ENCODE data around the gene PRAC2. TPM values are rescaled to one million over a fixed set of nuclear protein-coding genes. Genes with fewer than 3 reads are reported as not detected.

The PRAC2 gene
- total RNA-seq, 1 donor = not detected

GRCh38 chr17:48721009-48721402 is 2.0 kb upstream of the PRAC2 start:
- TF ChIP-seq CTCF (IDR thresholded peaks at IDR 0.05; ENCODE audit: extremely low read depth, low read depth, low read length) = no peak
- Histone ChIP-seq H3K9me3 (ENCODE audit: low read depth, low read length) (no peaks in the 10 kb centered on the region), H4K20me1 (ENCODE audit: insufficient read depth, low read length) (no peaks in the 10 kb centered on the region), H2AFZ (ENCODE audit: low read length) (no peak overlapping the region), H3K4me1 (ENCODE audit: insufficient read depth, low read length) (peaks cover 5% of the 10 kb centered on the region), H3K4me2 (ENCODE audit: insufficient read depth, low read length) (no peak overlapping the region), H3K4me3 (ENCODE audit: insufficient read depth, low read length) (no peak overlapping the region), H3K27me3 (ENCODE audit: insufficient read depth, low read length) (peaks cover 99% of the 10 kb centered on the region), H3K79me2 (ENCODE audit: insufficient read depth, low read length) (no peaks in the 10 kb centered on the region), H3K36me3 (ENCODE audit: insufficient read depth, low read length) (no peaks in the 10 kb centered on the region), H3K27ac (ENCODE audit: low read depth, low read length) (no peak overlapping the region)
- no peak for DNase-seq (ENCODE audit: insufficient read length, low spot score, missing footprints)

GRCh38 chr17:48722201-48722907 is 631 bp upstream of the PRAC2 start, which contains the start of gene PRAC1:
Gene PRAC1, minus strand, starts transcription at chr17:48722518. Its CDS starts 126 bp downstream, at chr17:48722392.
- H3K4me2 ChIP-seq (ENCODE audit: insufficient read depth, low read length) = no peak within 1 kb of the TSS
- no peaks in the 10 kb centered on the region for H3K36me3 ChIP-seq (ENCODE audit: insufficient read depth, low read length)

GRCh38 chr17:48723423-48724250 is 652 bp downstream of the PRAC2 start:
- Histone ChIP-seq H3K4me3 (ENCODE audit: insufficient read depth, low read length) (no peak overlapping the region), H3K27ac (ENCODE audit: low read depth, low read length) (no peak overlapping the region), H3K9me3 (ENCODE audit: low read depth, low read length) (no peaks in the 10 kb centered on the region), H3K4me1 (ENCODE audit: insufficient read depth, low read length) (peaks cover 5% of the 10 kb centered on the region), H2AFZ (ENCODE audit: low read length) (no peak overlapping the region), H4K20me1 (ENCODE audit: insufficient read depth, low read length) (peaks cover 3% of the 10 kb centered on the region), H3K27me3 (ENCODE audit: insufficient read depth, low read length) (peaks cover 100% of the 10 kb centered on the region), H3K36me3 (ENCODE audit: insufficient read depth, low read length) (no peaks in the 10 kb centered on the region), H3K4me2 (ENCODE audit: insufficient read depth, low read length) (no peak overlapping the region), H3K79me2 (ENCODE audit: insufficient read depth, low read length) (no peaks in the 10 kb centered on the region)
- no peak for DNase-seq (ENCODE audit: insufficient read length, low spot score, missing footprints)
- no peak for TF ChIP-seq CTCF (IDR thresholded peaks at IDR 0.05; ENCODE audit: extremely low read depth, low read depth, low read length)

More at GRCh38 chr17:48722201-48722907, 631 bp upstream of the PRAC2 start, which contains the start of gene PRAC1:
- H2AFZ ChIP-seq (ENCODE audit: low read length) = no peak within 1 kb of the TSS
- H3K9me3 ChIP-seq (ENCODE audit: low read depth, low read length) = no peaks in the 10 kb centered on the region
- H3K27me3 ChIP-seq (ENCODE audit: insufficient read depth, low read length) = peaks cover 99% of the 10 kb centered on the region
- H3K4me1 ChIP-seq (ENCODE audit: insufficient read depth, low read length) = peaks cover 5% of the 10 kb centered on the region
- no peaks in the 10 kb centered on the region for H3K79me2 ChIP-seq (ENCODE audit: insufficient read depth, low read length)
- H4K20me1 ChIP-seq (ENCODE audit: insufficient read depth, low read length) = no peaks in the 10 kb centered on the region
- H3K27ac ChIP-seq (ENCODE audit: low read depth, low read length) = no peak within 1 kb of the TSS
- DNase-seq (ENCODE audit: insufficient read length, low spot score, missing footprints) = no peak
- no peak within 1 kb of the TSS for H3K4me3 ChIP-seq (ENCODE audit: insufficient read depth, low read length)
- no peak for TF ChIP-seq CTCF (IDR thresholded peaks at IDR 0.05; ENCODE audit: extremely low read depth, low read depth, low read length)

Data from osteoblast (primary cell).